ENCODE measurements around the gene KCNQ1.
A peak's percentile ranks its signal among the peaks of the same experiment; 100 is the strongest.

KCNQ1 gene

DNA sequence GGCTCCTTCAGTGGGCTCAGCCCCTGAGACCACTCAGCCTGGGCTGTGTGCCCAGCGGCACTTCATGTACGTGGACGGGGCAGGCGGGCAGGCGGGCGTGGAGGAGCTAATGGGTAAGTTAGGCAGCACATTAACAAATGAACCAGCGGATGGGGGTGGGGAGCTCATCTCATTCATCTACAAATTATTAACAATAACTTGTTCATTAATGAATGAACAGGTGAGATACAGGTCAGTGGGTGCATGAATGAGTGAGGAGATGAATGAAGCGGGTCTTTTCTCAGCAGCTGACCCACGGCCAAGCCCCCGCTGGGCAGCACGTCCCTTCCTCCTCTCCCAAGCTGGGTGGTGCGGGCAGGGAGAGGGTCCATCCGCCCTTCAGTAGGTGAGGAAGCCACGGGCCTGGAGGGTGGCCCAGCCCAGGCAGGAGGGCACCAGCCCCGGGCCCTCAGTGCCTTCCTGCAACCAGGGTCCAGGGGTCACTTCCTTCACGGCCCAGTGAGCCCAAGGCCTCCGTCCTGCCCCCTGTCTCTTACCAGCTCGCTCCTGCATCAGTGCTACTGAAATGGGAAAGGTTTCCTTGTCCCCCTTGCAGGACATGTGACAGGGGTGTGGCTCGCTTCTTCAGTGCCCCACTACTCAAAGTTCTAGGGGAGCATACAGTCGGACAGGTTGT lies 315.5 kb downstream of the KCNQ1 start:
- DNase-seq: peak; percentile 11

DNA sequence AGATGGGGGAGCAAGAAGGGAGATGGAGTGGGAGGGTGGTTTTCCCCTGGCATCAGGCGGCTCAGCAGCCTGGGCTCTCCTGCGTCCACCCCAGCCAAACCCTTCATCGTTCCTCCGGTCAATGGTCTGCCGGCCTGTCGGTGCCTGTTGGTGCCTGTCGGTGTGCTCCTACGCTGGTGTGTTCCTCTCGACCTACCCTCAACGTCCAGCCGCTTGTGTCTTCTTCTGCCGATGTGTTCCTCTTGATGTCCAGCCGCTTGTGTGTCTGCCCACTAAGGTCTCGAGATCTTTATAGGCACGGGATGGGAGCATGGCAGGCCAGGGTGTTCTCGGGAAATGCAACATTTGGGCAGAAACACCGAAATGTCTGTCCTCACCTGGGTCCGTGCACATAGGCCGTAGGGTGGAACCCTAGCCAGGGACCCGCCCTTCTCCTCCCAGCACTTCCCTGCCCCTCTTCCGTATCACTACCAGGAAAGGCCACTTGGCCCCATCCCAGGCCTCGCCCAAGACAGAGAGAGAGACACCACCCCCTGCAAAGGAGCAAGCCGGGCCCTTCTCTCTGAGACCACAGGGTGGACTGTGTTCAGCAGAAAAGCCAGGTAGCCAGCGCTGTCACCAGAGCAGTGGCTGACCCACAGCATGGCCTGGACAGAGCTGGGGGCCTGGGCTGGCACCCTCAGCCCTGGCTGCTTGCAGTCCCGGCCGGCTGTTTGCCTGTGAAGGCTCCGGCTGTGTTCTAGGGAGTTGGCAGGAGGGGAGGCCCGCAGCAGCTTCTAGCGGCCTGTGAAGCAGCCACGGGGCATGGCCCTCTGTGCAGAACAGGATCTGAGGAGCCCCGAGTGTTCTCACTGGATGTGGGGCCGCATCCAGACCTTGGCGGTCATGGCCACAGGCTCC lies 316.6 kb downstream of the KCNQ1 start:
- peak; percentile 10 for DNase-seq

DNA sequence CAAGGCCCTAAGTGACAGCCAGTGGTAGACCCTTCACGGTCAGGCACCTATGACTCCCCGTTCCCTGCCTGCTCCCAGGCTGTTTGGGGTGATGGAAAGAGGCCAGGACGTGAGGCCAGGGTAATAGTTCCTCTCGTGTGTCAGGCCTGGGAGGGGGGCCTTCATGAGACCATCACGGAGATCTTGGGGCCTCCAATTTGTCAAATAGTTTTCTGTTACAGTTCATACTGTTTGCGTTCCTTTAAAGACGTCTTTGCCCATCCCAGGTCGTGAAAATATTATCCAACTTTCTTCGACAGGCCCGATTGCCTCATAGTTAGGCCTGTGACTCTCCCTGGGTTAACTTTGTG lies 317.2 kb downstream of the KCNQ1 start:
- no peak for DNase-seq

DNA sequence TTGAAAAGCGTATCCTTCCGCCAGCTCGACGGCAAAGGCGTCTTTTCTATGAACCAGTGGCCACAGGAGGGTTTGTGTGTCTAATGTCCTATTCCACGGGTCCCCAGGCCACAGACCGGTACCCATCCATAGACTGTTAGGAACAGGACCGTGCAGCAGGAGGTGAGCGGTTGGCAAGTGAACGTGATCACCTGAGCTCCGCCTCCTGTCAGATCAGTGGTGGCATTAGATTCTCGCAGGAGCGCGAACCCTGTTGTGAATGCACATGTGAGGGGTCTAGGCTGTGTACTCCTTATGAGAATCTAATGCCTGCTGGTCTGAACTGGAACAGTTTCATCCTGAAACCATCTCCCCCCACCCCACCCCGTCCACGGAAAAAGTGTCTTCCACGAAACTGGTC lies 317.6 kb downstream of the KCNQ1 start:
- no peak for DNase-seq

DNA sequence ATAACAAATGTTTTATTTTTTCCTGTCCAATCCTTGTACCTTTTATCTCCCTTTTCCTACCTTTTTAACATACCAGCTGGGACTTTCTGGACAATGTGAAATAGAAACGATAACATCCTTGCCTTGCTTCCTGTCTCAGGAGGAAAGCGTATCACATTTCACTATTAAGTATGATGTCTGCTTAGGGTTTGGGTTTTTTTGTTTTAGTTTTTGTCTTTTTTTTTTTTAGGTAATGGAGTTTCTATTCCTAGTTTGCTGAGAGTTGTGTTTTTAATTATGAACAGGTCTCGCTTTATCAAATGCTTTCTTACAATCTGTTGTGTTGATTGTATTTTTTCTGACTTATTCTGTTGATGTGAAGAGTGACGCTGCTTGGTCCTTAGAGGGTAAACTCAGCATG lies 319.2 kb downstream of the KCNQ1 start:
- no peak for DNase-seq

DNA sequence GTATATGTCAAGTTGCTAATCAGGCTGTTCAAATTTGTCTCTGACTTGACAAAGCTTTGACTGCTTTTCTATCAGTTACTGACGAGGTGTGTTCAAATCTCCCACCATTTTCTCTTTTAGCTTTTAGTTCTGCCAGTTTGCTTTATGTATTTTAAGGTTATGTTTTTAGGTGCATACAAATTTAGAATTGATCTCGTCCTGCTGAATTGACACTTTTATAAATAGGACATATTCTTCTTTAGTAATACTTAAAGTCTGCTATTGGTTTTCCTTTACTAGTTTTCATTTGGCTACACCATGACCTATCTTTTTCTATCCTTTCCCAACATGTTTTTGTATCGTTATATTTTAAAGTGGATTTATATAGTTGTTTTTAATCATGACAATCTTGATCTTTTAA lies 320.7 kb downstream of the KCNQ1 start:
- DNase-seq: no peak

DNA sequence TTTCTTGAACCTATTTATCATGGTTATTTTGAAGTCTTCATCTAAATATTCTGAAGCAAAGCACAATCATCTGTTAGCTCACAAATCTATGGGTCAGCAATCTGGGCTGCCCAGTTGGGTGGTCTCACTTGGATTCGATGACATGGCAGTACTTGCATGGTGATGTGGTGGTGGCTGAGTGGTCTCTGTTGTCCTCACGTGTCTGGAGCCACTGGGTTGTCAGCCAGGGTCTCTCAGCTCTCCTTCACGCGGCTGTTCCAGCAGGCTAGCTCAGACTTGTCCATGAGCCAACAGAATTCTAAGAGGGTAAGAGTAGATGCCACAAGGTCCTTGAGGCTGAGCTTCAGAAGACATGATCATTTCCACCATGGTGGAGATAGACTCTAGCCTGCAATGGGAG lies 321.4 kb downstream of the KCNQ1 start:
- no peak for DNase-seq

DNA sequence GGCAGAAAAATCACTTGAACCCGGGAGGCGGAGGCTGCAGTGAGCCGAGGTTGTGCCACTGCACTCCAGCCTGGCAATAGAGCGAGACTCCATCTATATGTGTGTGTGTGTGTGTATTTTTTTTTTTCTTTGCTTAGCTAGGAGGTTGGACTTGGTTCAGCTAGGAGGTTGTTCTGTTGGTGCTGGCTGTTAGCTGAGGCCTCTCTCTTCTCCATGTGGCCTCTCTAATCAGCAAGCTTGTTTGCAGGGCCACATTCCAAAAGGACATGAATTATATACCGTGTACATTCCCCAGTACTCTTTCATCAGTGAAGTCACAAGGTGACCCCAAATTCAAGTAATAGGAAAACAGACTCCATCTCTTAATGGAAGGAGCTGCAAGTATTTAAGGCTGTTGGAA lies 322.3 kb downstream of the KCNQ1 start:
- no peak for DNase-seq

DNA sequence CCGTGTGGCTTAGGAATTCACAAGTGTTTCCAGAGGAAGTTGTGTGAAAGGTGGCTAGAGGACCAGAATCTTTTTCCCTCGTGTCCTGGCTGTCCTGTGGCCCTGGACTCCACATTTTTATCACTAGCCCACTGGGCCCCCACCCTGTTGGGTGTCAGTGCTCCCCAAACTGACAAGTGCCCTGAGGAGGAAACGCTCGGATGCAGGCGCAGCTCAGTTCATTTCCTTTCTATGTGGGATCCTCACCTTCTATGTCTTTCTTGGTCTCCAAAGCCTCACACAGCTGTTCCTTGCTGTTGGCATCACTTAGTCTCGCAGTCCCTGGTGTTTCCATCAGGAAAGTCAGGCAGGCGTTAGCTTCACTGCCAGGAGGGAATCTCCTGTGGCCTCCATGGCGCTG lies 323.0 kb downstream of the KCNQ1 start:
- DNase-seq: no peak

DNA sequence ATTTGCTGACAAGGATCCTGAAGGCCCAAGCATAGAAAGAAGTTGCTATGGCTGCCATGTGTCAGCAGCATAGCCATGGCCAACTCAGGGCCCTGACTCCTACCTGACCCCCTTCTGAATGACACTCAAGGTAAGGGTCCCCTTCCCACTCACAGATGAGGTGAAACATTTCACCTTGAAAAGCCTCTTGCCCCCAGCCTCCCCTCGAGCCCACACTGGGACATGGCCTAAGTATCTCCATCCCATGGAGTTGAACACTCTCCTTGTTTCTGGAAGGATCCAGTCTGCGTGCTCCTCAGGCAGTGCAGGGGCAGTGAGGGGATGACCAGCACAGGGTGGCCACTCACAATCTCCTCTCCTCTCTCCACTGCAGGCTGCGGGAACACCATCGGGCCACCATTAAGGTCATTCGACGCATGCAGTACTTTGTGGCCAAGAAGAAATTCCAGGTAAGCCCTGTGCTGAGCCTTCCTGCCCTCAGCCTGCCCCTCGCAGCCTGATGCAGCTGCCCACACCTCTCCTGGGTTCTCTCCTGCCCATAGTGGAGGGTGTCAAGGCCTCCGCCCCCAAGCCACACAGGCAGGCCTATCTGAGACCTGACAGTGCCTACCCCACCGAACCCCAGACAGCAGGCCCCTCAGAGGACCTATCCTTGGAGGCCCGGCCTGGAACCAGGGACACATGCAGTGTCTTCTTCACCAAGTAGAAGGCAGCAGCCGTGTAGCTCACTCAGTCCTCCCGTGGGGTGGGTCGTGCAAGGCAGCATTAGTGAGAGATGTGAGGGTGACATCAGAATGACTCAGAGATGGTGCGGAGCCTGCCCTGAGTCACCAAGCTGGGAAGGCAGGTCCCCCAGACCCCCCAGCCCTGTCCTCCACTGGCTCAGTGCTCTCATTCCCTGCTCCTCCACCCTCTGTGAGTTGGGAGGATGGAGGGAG lies 323.9 kb downstream of the KCNQ1 start:
- DNase-seq: no peak

DNA sequence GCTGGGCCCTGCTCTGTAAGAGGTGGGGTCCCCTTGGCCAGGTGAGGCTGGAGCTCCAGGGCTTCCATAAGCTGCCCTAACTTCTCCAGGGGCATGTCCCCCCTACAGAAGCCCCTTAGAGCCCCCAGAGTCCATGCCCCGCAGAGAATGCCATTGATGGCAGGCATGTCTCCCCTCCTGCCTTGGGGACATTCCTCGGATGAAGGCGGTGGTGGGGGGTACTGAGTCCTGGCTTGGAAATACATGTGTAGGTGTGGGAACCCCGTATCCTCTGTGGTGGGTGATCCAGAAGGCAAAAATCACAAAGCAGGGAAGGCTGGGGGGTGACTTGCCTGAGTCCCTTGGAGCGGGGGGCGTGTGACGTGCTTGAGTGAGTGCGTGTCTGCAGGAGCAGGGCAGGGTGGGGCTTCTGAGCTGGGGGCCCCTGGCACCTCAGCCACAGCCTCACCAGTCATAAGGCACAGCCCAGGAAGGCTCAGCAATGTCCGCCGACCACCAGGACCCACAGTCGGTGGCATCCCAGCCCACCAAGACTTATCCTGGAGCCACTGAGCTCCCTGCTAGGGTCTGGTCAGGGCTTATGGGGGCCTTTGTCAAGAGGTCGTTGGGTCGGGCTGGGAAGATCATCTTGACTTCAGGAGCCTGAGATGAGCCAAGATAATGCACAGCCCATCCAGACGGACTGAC lies 324.7 kb downstream of the KCNQ1 start:
- DNase-seq: peak; percentile 8

DNA sequence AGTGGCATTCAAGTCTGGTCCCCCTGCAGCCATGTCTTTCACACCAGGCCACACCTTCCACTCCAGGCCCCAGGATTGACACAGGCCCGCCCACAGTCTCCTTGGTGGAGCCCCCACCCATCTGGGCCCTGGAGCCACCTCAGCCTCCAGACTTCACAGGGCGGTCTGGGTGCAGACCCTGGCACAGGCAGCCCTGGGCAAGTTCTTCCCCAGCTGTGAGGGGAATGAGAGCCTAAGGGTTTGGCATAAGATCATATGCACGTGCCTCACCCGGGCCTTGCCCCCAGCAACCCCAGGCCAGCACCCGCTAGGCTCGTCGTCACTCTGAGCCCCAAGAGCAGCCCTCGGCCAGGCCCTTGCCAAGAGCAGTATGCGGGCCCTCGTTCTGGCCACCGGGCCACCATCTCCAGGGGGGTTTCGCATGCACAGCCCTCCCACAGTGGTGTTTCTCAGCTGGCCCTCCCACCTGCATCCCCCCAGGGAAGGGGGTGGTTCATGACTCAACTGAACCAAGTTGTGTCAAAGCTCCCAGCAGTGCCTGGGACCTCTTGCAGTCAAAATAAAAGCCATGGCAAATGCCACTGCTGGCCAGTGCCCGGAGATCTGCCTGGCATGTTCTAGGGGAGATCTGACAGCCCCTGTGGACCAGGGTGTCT lies 325.4 kb downstream of the KCNQ1 start:
- peak; percentile 9 for DNase-seq

DNA sequence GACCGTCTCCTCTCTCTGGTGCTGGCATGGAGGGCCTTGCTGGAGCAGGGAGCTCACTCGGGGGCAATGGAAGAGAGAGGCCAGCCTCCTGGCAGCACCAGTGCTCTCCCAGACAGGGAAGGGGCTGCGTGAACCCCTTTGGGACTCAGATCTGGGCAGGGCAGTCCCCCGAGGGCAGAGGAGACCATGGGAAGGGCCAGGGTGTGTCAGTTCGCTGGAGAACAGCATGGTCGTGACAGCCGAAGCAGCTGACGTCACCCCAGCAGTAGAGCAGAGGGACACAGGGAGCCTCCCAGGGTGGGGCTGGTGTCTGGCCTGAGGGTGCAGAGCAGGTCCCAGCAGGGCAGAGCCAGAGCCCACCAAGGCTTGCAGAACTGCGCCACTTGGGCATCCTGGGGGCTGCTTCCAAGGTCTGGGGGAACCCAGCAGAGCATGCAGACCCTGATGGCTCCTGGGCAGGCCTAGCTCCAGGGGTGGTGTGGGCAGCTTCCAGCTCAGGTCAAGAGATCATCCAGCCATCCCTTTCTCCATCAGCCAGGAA lies 326.0 kb downstream of the KCNQ1 start:
- peak; percentile 13 for DNase-seq

DNA sequence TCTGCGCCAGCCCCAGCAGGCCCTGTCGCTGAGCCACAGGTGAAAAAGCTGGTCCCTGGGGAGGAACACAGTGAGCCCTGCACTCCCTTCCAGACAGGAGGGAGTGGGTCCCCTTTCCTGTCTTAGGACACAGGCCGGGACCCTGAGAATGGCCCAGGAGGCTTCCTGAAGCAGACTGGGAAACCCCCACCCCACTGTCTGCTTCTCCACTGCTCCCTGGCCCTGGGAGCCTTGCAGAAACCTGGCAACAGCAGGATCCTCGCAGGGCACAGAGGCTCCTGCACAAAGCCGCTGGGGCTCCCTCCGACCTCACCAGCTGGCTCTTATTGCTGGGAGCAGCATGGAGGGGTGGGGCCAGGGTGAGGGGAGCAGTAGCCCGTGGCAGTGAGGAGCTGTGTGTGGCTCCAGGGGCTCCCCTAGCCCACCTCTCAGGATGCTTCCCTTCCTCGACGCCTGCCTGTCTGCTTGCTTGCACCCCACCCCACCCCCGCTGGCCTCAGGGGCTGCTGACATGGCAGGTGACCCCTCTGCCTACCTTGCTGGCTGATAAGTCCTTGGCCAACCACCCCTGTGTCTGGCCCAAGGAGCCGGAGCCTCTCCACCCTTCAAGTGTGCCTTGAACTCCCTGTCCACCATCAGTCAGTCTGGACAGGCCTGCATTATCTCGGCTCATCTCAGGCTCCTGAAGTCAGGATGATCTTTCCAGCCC lies 327.1 kb downstream of the KCNQ1 start:
- peak; percentile 13 for DNase-seq

DNA sequence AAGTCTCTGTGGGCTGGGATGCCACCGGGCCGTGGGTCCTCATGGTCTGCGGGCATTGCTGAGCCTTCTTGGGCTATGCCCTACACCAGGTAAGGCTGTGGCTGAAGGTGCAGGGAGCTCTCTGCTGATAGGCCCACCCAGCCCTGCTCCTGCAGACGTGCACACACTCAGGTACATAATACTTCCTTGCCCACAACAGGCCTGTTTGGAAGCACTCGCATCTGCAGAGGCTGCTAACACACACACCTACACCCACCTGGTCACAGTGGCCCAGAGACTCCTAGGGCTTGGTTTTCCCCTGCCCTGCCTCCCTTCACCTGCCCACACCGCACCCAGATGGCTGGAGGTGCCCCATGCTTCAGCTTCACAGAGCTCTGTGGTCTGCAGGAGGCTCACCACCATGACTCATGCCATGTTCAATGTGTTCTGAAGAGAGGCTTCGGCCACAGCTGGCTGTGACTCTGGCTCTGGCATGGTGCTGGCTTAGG lies 327.8 kb downstream of the KCNQ1 start:
- DNase-seq: peak; percentile 5

DNA sequence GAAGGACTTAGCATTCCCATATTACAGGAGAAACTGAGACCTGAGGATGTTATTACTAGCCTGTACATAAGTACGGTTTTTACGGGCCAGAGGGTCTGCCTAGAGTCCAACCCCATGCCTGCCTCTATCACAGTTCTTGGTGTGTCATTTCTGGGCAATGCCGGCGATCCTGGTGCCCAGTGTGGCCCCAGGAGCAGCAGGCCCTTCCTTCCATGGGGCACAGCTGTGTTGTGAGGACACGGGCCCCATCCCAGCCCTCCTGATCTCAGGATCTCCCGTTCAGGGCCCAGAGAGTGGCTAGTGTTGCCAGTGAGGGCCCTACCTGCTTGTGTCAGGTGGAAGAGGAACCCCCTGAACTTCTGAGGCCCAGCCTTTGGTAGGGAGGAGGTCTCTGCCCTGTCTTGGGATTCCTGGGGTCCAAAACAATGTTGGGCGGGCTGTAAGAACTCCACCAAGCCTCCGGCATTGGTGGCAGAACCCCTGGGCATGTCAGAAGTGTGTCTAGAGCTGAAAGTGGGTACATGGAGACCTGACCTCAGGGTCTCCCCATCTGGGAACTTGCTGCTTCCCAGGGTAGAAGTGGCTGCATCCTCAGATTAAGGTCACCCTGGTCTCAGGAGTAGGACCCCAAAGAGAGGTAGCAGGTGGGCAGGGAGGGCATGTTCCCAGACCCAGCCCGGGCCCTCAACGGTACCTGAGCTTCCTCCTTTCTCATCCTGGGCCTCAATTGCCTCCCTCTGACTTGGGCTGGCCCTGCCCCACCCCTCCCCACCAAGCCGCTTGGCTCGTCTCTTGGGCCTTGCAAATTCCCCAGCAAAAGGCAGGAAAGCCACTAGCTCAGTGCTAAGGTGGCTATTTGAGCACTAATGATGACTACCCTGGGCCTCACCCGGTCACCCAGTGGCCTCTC lies 329.6 kb downstream of the KCNQ1 start:
- DNase-seq: peak; percentile 8

DNA sequence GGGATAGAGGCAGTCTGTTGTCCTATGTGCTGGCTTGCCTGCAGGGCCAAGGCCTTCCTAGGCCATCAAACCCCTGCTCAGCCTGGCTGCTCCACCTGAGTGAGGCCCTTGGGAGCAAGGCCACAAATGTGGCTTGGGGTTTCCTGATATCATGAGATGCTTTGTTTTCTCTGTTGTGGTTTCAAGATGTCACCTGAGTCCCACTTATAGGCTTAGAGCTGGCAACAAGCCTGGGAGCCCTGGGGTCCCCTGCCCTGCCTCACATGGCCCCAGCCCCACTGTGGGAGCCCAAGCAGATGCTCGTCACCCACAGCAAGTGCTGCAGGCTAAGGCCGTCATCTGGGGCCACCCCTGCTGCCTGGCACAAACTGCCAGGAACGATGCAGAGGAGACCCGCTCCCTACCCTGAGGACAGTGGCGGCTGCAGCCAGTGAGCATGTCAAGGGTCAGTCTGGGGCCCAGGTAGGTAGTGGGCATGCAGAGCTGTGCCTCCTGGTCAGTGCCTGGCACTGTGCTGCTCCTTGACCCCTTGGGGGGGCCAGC lies 330.3 kb downstream of the KCNQ1 start:
- DNase-seq: peak; percentile 6

DNA sequence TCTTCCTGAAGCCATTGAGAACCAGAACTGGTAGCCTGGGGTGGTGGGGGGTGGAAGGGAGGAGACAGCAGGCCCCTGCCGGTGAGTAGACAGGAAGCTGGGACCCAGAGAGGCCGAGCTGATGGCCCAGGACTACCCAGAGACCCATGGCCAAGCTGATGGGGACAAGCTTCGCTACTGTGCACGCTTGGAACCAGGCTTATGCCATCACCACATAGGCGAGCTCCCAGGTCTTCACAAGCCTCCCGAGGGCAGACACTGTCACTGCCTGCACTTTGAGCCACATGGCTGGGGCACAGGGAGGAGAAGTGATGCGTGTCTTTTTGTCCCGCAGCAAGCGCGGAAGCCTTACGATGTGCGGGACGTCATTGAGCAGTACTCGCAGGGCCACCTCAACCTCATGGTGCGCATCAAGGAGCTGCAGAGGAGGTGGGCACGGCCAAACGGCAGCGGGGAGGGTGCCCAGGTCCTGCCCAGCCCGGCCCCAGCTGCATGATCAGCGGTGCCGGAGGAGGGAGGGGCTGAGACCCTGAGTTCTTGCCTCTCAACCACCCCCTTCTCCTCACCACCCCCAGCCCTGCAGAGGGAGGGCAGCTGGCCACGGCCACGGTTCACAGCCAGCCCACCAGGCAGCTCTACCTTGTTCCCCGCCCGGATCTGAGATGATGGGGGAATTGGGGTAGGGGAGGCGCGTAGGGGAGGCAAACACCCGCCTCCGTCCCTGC lies 331.0 kb downstream of the KCNQ1 start:
- DNase-seq: peak; percentile 8

Data from activated CD8-positive, alpha-beta memory T cell treated with anti-CD3 and anti-CD28 coated beads, Interleukin-2, amount 50 U/mL, for 4 hours (primary cell).